IPS-NIHi11 (cell line): ENCODE measurements around the gene KIRREL1.

ENCODE experiments used
- DNase-seq: peaks from one replicate; pipeline ENCODE4 v3.0.0; 2012; ENCODE audit warnings: mixed read lengths, low spot score

The KIRREL1 gene

GRCh38 chr1:158007667-158008386 is 14.4 kb downstream of the KIRREL1 start:
- no peak for DNase-seq

DNA sequence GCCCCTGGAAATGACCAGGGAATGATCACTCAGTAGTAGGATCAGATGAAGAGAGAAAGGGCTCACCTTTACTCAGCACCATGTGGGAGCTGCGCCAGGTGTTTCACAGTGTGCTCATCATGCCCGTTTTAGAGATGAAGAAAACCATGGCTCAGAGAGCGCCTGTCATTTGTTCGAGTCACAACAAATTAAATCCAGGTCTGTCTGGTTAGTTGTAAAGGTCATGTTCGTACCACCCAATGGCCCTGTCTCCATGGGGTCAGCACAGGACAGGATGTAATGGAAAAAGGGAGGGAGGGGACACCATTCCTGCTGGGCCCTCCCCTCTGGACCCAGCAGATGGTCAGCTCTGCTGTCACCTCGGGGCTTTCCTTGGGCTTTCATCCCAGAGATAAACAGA is 15.2 kb downstream of the KIRREL1 start:
- no peak for DNase-seq

DNA sequence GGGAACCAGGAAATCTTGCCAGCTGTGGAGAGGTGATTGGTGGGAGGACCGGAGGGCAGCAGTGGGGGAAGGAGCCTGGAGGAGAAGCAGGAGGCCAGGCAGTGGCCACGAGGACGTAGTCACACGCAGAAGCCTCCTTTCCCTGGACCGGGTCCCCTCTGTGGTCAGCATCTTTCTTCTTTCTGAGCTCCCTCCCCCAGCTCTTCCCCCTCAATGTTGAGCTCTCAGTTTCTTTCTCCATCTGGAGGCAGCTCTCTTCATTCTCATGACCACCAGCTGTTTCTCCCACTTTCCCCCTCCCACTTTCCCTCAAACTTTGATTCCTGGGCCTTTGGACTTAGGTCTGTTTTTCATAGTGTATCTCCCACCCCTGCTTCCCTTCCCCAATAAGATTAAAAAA is 18.3 kb downstream of the KIRREL1 start:
- no peak for DNase-seq

DNA sequence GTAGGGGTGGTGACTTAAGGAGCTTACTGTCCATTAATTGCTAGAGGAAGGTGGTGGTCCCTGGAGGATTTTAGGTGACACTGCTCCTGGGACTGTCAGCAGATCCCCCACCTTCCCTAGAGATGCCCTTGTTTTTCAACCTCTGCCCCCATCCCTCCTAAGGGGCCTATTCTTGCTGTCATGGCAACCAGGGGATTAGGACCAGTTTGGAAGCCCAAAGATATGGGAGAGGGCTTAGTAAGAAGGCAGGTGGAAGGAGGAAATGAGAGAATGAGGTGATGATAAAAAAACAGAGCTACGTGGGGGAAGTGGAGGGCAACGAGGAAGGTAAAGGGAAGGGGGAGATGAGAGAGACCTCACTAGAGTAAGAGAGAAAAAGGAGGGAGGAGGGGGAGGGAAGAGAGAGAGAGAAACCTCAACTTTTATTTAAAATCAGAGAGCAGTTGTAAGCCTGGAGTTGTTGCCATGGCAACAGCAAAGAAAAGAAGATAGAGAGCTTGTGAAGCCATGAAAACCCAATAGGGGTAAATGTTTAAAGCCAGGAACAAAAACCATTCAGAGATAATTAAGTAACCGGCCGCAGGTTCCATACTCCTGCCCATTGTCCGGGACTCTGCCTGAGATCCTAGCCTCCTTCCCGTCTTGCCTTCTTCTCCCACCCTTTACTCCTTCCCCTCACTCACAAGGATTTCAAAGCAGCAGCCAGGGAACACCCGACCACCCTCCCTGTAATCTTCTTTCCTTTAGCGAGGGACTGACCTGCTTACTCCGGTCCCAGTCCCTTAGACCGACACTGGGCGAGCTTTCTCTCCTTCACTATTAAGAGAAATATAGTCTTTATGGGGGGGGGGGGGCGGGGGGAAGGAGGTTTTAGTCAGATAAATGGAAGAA is 20.6 kb downstream of the KIRREL1 start:
- DNase-seq: peak; percentile 23

DNA sequence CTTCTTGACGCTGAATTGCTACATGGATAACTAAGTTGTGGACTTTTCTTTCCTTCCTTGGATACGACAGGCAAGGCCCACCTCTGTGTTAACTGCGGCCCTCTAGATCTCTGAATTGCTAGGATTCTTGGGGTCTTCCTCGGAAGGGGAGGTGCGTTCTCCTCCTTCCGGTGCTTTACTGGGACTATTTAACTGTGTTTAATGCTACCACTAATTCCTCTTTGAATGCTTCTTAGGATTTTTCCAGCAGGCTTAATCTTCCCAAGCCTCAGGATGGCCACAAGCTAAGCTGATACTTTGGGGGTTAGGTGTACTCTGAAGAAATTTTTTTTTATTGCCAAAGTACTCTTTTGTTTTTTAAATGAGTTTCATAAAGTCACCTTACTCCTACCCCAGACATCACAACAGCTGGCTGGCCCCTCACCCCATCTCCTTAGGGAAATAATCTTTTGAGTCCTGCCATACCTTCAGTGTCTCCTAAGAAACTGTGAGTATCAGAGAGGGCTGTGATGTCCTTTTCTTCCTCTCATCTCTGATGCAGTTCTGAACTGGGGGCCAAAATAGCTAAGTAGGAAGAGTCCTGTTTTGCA is 21.4 kb downstream of the KIRREL1 start:
- DNase-seq: no peak

- DNase-seq: no peak
Measured at GRCh38 chr1:158016651-158017335, 23.3 kb downstream of the KIRREL1 start.

DNA sequence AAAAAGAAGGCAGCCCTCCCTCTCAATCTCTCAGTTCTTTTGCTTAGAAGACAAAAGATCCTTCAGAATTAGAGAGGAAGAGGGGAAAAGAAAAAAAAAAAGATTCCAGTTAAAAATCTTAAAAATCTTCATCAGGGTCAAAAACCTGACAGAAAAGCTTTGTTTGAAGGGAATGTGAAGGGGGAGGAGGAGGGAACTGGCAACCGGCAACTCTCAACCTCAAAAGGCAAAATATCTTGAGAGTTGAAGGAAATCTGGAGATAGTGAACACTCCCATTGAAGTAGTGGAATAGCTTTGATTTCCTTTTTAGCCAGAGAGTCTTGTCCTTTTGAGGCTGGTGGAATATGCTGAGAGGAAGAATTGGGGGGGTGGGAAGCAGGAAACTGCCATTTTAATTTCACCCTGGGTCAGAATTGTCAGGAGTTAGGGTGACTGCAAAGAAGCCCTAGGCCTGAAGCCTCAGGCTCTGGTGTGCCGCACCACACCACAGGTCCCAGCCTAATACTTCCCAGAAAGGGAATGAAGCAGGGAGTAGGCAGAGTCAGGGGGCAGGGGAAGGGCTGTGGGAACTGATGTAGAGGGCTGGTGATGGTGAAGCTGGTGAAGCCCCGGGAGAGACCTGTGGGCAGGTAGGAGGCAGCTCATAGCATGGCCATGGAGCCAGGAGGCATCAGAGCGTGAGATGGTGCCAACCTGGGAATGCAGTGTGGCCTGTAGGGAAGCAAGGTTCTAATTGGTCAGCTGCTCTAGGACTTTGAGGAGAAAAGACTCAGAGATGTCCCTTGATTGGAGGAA is 24.6 kb downstream of the KIRREL1 start:
- no peak for DNase-seq

- peak; percentile 65 for DNase-seq
Measured at GRCh38 chr1:158019171-158019868, 25.9 kb downstream of the KIRREL1 start.

DNA sequence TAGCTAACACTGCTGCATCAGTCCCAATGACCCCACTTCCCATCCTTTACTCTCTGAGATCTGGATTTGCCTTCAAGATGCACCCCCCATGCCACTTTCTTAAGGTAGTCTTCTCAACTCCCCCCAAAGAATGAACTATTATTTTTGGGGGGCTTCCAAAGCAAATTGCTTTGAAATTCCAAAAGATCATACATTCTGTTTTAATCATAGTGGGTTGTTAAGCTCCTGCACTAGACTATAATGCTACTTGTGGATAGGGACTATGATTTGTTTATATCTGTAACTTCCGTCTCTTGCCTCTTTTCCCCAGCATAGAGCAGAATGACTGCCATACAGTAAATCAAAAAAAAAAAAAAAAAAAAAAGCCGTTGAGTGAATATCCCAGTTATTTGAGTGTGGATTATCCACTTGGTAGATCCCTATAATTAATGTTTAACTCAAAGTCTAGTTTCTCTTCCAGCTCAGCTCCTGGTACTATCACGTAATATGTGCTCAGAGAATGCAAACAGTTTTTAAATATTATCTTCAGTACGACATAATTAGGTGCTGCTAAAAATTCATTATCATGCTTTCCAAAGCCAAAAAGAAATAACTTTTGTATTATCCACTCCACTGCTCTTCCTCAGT is 26.9 kb downstream of the KIRREL1 start:
- DNase-seq: no peak

DNA sequence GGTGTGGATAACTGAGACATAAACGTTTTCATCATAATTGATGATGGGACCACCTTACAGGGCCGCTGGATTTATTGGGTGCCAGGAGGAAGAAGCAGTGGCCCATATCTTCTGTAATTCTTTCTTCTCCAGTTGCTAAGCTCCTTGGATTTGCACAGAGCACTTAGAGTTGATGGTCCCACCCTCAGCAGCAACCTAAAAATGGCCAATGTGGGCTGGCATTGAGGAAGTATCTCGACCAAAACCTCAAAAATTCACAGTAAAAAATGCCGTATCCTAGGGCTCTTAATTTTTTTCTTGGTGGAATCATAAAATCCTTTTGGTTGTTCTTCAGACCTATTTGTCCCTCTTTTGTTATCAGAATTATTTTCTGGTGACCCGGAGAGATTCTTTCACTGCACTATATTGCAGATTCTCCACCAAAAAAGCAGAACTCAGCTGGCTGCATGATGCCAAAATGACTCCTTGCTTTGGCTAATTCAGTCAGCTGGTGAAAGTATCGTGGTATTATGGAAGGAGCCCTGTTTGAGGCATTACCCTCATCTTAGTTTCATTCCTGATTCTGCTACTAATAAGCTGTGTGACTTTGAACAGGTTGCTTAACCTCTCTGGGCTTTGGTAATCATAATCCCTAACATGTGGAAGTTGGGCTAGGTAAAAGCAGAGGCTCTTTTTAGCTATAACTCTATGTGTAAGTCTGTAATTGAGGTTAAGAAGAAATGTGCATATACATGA is 27.6 kb downstream of the KIRREL1 start:
- no peak for DNase-seq

GRCh38 chr1:158021721-158022120 is 28.3 kb downstream of the KIRREL1 start:
- DNase-seq: no peak

DNA sequence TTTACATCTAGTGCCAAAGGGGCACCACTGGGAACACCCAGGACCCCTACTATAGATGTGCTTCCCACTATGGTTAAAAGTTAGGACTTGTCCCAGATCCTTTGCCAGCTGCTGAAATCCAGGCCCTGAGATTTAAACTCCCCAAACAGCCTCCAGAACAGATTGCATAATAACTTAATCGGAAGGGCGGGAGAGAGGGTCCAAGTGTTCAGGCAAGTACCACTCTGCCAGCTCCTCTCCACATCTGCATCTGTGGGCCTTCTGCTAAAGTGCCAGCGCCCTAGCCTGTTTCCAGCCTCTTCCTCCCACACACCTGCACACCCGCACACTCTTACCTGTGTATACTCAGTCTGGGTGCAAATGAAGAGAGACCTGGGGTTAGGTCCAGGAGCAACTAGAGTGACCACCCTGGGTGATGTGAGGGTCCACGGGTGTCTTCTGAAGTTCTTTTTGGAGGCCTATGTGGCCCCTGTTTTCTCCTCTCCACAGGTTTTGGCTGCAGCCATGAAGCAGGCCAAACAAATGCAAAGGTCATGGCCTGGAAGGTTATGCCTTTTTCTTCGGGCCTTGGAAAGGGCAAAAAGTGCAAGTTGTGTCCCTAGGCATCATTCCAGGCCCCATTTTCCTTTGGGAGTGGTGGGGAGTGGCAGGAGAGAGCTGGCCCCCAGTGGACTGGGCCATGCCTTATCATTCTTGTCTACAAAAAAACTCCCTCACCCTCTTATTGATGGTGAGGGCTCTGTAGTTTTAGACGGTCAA is 29.3 kb downstream of the KIRREL1 start:
- DNase-seq: no peak

GRCh38 chr1:158024737-158025136 is 31.3 kb downstream of the KIRREL1 start:
- no peak for DNase-seq

DNA sequence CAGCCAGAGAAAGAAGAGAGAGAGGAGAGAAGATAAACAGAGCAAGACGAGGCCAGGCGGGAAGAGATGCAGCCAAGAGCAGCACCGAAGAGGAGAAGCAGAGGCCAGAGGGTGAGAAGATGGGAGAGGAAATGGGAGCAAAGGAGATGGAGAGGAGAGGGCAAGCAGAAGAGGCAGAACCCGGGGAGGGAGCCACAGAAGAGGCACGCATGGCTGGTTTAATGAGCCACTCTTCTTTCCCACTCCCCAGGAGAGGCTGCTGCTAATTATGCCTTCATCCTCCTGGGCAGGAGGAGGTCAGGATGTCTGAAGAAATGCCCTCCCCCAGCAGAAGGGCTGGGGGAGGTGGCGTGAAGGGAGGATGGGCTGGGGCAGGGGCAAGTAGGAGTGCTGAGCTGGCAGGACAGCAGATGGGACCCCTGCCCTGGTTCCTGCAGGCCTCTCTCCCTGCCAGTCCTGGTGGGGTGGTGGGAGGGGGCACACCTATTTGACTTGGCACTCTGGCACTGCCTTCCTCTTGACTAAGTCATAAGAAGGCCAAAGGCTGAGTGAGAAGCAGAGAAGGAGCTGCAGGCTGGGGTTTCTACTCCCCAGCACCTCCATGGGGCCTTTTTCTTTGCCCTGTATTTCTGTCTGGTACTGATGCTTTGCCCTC is 32.3 kb downstream of the KIRREL1 start:
- DNase-seq: no peak

- DNase-seq: no peak
Measured at GRCh38 chr1:158026651-158027050, 33.2 kb downstream of the KIRREL1 start.

DNA sequence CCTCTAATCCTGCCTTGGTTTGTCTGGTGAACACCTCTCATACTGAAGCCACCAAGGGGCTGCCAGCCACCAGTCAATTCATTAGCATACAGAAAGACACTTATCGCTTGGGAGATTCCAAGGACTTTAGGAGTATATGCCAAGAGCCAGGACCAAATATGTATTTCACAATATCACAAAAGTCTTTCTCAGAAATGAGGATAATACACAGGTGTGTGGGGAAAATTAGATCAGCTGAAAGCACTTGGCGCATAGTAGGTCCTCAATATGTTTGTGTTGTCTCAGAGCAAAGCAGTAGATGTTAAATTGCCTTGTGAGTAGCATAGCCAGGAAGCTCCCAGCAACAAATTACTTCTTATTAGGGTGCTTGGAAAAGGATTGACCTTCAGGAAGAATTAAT is 34.1 kb downstream of the KIRREL1 start:
- no peak for DNase-seq

DNA sequence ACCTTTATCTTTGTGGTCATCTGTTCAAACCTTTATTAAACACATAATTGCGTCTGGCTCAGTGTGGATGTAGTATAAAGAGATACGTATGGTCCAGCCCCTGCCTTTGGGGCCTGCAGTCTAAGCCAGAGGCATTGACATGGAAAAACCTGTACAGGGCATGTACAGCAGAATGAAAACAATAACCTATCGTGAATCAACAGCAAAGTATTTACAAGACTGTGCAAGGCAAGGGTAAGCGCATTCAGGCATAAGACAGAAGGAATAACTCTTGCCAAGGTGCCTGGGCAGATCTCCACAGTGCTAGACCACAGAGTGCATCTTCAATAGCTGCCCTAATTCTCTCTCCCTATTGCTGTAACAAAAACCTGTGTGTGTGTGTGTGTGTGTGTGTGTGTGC is 35.5 kb downstream of the KIRREL1 start:
- no peak for DNase-seq

GRCh38 chr1:158035014-158035413 is 41.6 kb downstream of the KIRREL1 start:
- no peak for DNase-seq
